ENCODE data around the gene KCNIP3. TPM values are rescaled to one million over a fixed set of nuclear protein-coding genes. Genes with fewer than 3 reads are reported as not detected.

KCNIP3 gene
- total RNA-seq, 1 experiment from 2014 or later: not detected

- Histone ChIP-seq H3K9me3 (no peaks in the 10 kb centered on the region), H3K27me3 (replicated peaks; ENCODE audit: control insufficient read depth, insufficient read depth, low read length) (no peaks in the 10 kb centered on the region), H3K4me1 (peaks cover 11% of the 10 kb centered on the region), H3K36me3 (ENCODE audit: control insufficient read depth, insufficient read depth, low read length) (no peaks in the 10 kb centered on the region), H3K4me3 (ENCODE audit: low read depth, low read length) (no peak overlapping the region)
- no peak overlapping the region for H3K4me3 Mint-ChIP-seq (ENCODE audit: unreplicated experiment)
- TF ChIP-seq, protein P1, sequence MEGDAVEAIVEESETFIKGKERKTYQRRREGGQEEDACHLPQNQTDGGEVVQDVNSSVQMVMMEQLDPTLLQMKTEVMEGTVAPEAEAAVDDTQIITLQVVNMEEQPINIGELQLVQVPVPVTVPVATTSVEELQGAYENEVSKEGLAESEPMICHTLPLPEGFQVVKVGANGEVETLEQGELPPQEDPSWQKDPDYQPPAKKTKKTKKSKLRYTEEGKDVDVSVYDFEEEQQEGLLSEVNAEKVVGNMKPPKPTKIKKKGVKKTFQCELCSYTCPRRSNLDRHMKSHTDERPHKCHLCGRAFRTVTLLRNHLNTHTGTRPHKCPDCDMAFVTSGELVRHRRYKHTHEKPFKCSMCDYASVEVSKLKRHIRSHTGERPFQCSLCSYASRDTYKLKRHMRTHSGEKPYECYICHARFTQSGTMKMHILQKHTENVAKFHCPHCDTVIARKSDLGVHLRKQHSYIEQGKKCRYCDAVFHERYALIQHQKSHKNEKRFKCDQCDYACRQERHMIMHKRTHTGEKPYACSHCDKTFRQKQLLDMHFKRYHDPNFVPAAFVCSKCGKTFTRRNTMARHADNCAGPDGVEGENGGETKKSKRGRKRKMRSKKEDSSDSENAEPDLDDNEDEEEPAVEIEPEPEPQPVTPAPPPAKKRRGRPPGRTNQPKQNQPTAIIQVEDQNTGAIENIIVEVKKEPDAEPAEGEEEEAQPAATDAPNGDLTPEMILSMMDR (IDR thresholded peaks at IDR 0.05; ENCODE audit: insufficient read depth in 1 of 2, low read depth in 1 of 2, low read length in 1 of 2, severe bottlenecking in 1 of 2, unreplicated experiment in 1 of 2): no peak
- H3K4me1 Mint-ChIP-seq (ENCODE audit: low read depth, unreplicated experiment): peaks cover 7% of the 10 kb centered on the region
- no peak overlapping the region for H3K27ac Mint-ChIP-seq (ENCODE audit: unreplicated experiment)
- ChIA-PET CTCF (no interaction called here), POLR2A (no interaction called here)
- H3K9me3 Mint-ChIP-seq (ENCODE audit: unreplicated experiment): no peaks in the 10 kb centered on the region
- H3K36me3 Mint-ChIP-seq (ENCODE audit: insufficient read depth, unreplicated experiment): peaks cover 6% of the 10 kb centered on the region
- intact Hi-C loops (cut with micrococcal nuclease; ENCODE audit: unreplicated experiment): no loop called here
- H3K27me3 Mint-ChIP-seq (ENCODE audit: insufficient read depth, unreplicated experiment): no peaks in the 10 kb centered on the region
- DNase-seq: peak in 1 of 2 experiments; percentile 12
- BruUV-seq (replicated peaks): no TSS peak
These were observed 24.4 kb upstream of the KCNIP3 start for GRCh38 chr2:95272781-95273180.

DNA sequence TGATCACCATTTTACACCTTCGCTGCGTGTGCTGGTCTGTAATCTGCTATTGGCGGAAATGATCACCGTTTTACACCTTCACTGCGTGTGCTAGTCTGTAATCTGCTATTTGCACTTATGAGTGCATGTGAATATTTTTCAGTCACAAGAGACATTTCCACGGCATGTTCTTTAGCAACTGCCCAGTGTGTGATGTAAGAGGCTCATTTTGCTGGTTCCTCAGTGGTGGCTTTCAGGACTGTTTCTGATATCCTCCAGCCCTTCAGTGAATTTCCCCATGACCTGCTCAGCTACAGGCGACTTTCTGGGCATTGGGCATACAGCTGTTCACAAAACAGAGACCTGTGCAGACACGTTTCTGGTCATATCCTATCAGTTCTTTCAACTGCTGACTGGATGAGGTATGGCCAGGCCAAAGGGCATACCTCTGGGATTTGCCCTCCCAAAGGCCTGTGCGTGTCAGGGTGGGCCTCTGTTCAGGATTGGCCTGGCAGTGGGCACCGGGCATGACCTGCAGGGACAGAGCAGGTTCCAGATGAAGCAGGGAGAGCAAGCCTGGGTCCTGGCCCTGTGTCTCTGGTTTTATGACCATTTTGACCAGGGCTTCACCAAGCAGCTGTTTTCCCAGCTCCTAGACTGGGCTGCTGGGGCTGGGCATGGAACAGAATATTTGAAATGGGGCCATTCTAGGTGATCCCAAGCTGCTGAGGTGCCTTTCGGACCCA is 23.4 kb upstream of the KCNIP3 start:
- H3K27ac Mint-ChIP-seq (ENCODE audit: unreplicated experiment): no peak overlapping the region
- Histone ChIP-seq H3K4me3 (ENCODE audit: low read depth, low read length) (no peak overlapping the region), H3K27me3 (replicated peaks; ENCODE audit: control insufficient read depth, insufficient read depth, low read length) (no peaks in the 10 kb centered on the region), H3K4me1 (peaks cover 11% of the 10 kb centered on the region), H3K36me3 (ENCODE audit: control insufficient read depth, insufficient read depth, low read length) (no peaks in the 10 kb centered on the region), H3K9me3 (no peaks in the 10 kb centered on the region)
- H3K4me3 Mint-ChIP-seq (ENCODE audit: unreplicated experiment): no peak overlapping the region
- TF ChIP-seq, protein P1 (IDR thresholded peaks at IDR 0.05; ENCODE audit: insufficient read depth in 1 of 2, low read depth in 1 of 2, low read length in 1 of 2, severe bottlenecking in 1 of 2, unreplicated experiment in 1 of 2): no peak
- peak in 1 of 2 experiments; percentile 28 for DNase-seq
- peaks cover 7% of the 10 kb centered on the region for H3K4me1 Mint-ChIP-seq (ENCODE audit: low read depth, unreplicated experiment)
- H3K27me3 Mint-ChIP-seq (ENCODE audit: insufficient read depth, unreplicated experiment): no peaks in the 10 kb centered on the region
- ChIA-PET POLR2A (no interaction called here), CTCF (no interaction called here)
- no peaks in the 10 kb centered on the region for H3K9me3 Mint-ChIP-seq (ENCODE audit: unreplicated experiment)
- H3K36me3 Mint-ChIP-seq (ENCODE audit: insufficient read depth, unreplicated experiment): peaks cover 3% of the 10 kb centered on the region
- intact Hi-C loops (cut with micrococcal nuclease; ENCODE audit: unreplicated experiment): no loop called here
- BruUV-seq (replicated peaks): no TSS peak

DNA sequence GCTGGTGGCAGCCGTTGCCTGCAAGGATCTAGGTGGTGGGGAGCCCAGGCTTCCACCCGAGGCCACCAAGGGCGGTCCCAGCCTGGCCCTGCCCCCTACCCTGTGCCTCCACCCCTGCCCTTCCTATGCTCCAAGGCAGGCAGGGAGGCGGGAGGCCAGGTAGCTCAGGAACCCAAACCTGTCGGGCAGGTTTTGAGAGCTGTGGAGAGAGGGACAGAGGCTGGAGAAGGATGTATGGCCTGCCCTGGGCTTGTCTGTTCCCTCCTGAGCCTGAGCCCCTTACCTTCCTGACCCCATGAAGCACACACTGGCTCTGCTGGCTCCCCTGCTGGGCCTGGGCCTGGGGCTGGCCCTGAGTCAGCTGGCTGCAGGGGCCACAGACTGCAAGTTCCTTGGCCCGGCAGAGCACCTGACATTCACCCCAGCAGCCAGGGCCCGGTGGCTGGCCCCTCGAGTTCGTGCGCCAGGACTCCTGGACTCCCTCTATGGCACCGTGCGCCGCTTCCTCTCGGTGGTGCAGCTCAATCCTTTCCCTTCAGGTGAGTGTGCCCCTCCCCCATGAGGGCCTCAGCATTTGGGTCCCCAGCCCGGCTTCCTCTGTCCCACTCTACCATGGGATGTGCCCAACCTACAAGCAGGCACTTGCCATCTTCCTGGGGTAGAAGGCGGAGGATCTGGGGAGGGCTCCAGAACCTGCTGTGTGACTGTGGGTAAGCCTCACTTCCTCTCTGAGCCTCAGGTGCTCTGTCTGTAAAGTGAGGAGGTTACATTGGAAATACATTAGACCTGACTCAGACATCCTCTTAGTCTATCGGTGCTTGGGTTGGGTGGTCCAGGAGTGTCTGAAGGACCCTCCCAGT is 22.6 kb upstream of the KCNIP3 start, which contains the start of gene PROM2:
Gene PROM2 (plus strand): TSS at position 159 of the 860 bp plus-strand sequence. CDS start 137 bp downstream, at position 296.
- CTCF ChIA-PET: no interaction called here
- H3K27ac Mint-ChIP-seq (ENCODE audit: unreplicated experiment): no peak within 1 kb of the TSS
- no peak within 1 kb of the TSS for H3K4me3 ChIP-seq (ENCODE audit: low read depth, low read length)
- TF ChIP-seq, protein P1 (IDR thresholded peaks at IDR 0.05; ENCODE audit: insufficient read depth in 1 of 2, low read depth in 1 of 2, low read length in 1 of 2, severe bottlenecking in 1 of 2, unreplicated experiment in 1 of 2): no peak
- no peaks in the 10 kb centered on the region for H3K9me3 Mint-ChIP-seq (ENCODE audit: unreplicated experiment)
- no TSS peak for BruUV-seq (replicated peaks)
- H3K36me3 Mint-ChIP-seq (ENCODE audit: insufficient read depth, unreplicated experiment): no peaks in the 10 kb centered on the region
- H3K4me1 Mint-ChIP-seq (ENCODE audit: low read depth, unreplicated experiment): peaks cover 7% of the 10 kb centered on the region
- no peaks in the 10 kb centered on the region for H3K27me3 ChIP-seq (replicated peaks; ENCODE audit: control insufficient read depth, insufficient read depth, low read length)
- H3K27me3 Mint-ChIP-seq (ENCODE audit: insufficient read depth, unreplicated experiment): no peaks in the 10 kb centered on the region
- H3K4me3 Mint-ChIP-seq (ENCODE audit: unreplicated experiment): no peak within 1 kb of the TSS
- H3K36me3 ChIP-seq (ENCODE audit: control insufficient read depth, insufficient read depth, low read length): no peaks in the 10 kb centered on the region
- peak; percentile 51 to 73 for DNase-seq
- POLR2A ChIA-PET: no interaction called here
- intact Hi-C loops (cut with micrococcal nuclease; ENCODE audit: unreplicated experiment): no loop called here
- no peaks in the 10 kb centered on the region for H3K9me3 ChIP-seq
- H3K4me1 ChIP-seq: peaks cover 11% of the 10 kb centered on the region

Data from Caco-2 (cell line).